ENCODE results near the gene CNTN3. TPM values are rescaled to one million over a fixed set of nuclear protein-coding genes. Genes with fewer than 3 reads are reported as not detected.

Gene CNTN3
- total RNA-seq, 2 donors from 2014 or later: 7.6 to 8.4 TPM

DNA sequence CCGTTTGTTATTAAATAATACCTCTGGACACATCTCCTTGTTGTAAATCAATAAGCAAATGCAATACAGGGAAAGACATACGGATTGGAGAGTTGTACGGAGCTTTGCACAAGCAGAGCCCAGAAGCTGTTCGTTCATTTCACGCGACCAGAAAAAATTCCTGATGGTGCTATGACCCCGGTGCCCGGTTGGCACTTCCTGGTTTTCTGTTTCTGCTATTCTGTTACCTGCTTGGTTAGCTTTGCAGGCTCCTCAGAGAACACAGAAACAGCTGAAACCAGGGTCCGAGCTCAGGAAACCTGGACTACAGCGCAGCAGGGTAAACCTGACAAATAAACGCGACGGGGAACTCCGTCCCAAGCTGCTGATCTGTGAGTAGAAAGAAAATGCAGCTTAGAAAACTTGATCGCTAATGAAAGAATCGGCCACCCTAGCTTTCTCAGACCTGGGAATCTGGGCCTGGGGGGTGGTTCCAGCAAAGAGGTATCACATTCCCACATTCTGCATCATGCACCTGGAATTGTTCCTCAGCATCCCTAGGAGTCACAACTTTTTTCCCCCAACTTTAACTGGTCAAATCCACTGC is 845 bp downstream of the CNTN3 start:
- ATAC-seq: peak; percentile 62
- intact Hi-C loops (cut with DNase I, micrococcal nuclease): no loop called here

DNA sequence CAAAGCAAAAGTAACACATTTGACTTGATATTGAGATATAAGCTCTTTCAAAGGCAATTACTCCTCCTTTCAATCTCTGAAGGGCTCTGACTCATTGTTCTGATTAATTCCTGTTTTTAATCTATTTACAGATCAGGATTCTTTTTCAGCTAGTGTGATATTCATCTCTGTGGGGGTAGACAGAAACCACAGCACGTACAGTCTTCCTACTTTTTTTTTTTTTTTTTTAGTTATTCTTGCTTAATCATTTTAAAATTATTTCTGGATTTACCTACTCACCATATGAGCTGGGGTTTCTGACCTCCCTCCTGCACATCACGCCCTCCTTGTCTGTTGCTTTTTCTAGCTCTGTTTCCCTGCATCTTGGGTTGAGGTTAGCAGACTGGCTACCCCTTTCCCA is 1.4 kb downstream of the CNTN3 start:
- intact Hi-C loops (cut with DNase I, micrococcal nuclease): no loop called here
- ATAC-seq (no peak), DNase-seq (no peak)

More for the DNA sequence above, 845 bp downstream of the CNTN3 start:
- peak; percentile 37 to 48 for DNase-seq

DNA sequence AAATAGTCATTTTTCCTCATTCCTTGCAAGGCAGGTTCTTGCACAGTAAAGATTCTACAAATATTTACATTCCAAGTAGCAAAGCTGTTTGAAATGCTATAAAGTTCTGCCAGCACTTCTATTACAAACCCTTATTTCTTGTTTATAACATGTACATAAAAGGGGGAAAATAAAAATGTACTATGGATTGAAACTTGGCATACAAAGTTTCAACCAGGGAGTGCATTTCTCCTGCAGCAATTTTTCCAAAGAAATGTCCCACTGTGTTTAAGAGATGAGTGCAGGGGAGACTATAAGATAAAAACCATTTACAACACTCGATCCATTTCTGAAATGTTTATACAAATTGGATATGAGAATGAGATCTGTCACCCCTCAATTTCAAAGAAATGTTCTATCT is 3.3 kb downstream of the CNTN3 start:
- DNase-seq (no peak), ATAC-seq (no peak)
- intact Hi-C loops (cut with DNase I, micrococcal nuclease): no loop called here

DNA sequence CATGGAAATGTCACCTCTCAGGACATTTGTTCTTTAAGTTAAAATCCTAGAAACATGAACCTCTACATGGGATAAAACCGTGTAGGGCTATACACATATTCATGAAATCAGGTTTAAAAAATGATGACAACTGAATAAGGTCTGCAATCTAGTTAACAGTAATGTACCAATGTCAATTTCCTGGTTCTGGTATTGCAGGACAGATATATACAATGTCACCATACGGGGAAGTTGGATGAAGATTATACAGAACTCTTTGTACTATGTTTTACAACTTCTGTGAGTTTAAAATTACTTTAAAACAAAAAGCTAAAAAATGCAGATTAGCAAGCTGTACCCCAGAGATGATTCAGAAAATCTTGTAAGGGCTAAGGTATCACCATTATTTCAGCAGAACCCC is 6.7 kb downstream of the CNTN3 start:
- DNase-seq (no peak), ATAC-seq (peak; percentile 84)
- intact Hi-C loops (cut with DNase I, micrococcal nuclease): no loop called here

DNA sequence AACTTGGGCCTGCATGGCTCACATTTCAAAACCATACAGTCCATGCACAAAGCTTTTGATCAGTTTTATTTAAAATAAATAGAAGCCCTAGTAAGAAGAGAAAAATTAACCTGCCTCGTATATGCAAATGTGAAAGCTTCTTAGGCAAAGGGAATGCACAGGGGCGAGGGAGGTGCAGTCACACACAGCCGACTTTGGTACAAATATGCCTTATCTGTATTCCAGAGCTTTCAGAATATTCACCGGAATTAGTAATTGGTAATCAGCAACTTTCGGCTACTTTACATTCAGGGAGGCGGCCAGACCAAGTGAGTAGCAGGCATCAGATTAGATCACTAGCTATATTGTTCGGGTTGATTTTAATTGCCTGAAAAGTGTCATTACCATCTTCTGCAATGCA is 7.5 kb downstream of the CNTN3 start:
- intact Hi-C loops (cut with DNase I, micrococcal nuclease): no loop called here
- no peak for ATAC-seq

GRCh38 chr3:74605437-74605836 is 9.0 kb downstream of the CNTN3 start:
- ATAC-seq (no peak), DNase-seq (no peak)
- intact Hi-C loops (cut with DNase I, micrococcal nuclease): no loop called here

More for the DNA sequence above, 7.5 kb downstream of the CNTN3 start:
- DNase-seq: no peak

- intact Hi-C loops (cut with DNase I, micrococcal nuclease): no loop called here
- ATAC-seq (no peak), DNase-seq (no peak)
These were observed 11.2 kb downstream of the CNTN3 start for GRCh38 chr3:74603292-74603691.

- no peak for DNase-seq
- peak; percentile 96 for ATAC-seq
- intact Hi-C loops (cut with DNase I, micrococcal nuclease): no loop called here
These were observed 12.0 kb downstream of the CNTN3 start for GRCh38 chr3:74602471-74602870.

GRCh38 chr3:74601793-74602192 is 12.7 kb downstream of the CNTN3 start:
- ATAC-seq: peak; percentile 59
- intact Hi-C loops (cut with DNase I, micrococcal nuclease): no loop called here

GRCh38 chr3:74599564-74599963 is 14.9 kb downstream of the CNTN3 start:
- intact Hi-C loops (cut with DNase I, micrococcal nuclease): no loop called here
- DNase-seq (no peak), ATAC-seq (no peak)

More at GRCh38 chr3:74601793-74602192, 12.7 kb downstream of the CNTN3 start:
- DNase-seq: no peak

- intact Hi-C loops (cut with DNase I, micrococcal nuclease): no loop called here
- ATAC-seq (no peak), DNase-seq (no peak)
These were observed 21.3 kb downstream of the CNTN3 start for GRCh38 chr3:74593152-74593551.

DNA sequence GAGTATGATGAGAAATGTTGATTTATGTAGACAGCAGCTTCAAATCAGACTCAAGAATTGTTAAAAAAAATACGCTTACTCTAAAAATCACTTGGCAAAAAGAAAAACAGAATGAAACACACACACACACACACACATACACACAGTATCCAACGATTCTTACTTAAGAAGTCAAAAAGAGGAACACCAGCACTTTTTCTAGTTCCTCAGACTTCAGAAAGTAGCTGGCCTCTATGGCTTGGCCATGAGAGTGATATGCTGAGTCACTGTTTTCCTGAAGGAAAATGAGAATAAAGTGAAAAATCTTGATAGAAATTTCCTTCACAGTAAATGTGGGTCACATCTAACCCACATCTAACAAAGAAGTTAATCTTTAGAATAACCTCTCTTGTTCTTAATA is 22.1 kb downstream of the CNTN3 start:
- intact Hi-C loops (cut with DNase I, micrococcal nuclease): no loop called here
- ATAC-seq: no peak

GRCh38 chr3:74591946-74592345 is 22.5 kb downstream of the CNTN3 start:
- DNase-seq: no peak
- intact Hi-C loops (cut with DNase I, micrococcal nuclease): no loop called here
- ATAC-seq: no peak

More for the DNA sequence above, 22.1 kb downstream of the CNTN3 start:
- DNase-seq: no peak

- ATAC-seq (no peak), DNase-seq (no peak)
- intact Hi-C loops (cut with DNase I, micrococcal nuclease): no loop called here
These were observed 23.1 kb downstream of the CNTN3 start for GRCh38 chr3:74591342-74591741.

GRCh38 chr3:74590620-74591262 is 23.7 kb downstream of the CNTN3 start:
- ATAC-seq (no peak), DNase-seq (no peak)
- intact Hi-C loops (cut with DNase I, micrococcal nuclease): no loop called here

DNA sequence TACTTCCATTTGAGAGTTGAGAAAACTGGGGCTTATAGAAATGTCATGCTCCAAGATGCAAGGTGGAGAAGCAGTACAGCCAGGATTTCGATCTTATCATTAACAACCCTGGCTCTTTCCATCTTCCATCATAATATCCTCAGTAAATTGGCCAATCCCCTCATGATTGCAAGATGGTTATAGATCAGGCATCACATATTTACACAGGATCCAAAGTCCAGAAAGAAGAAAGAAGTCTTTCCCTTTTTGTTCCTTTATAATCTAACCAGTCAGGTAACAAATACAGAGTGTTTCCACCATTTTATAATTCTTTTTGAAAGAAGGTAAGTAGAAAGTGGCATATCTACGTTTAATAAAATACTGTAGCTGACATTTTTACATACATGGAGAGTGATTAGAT is 29.7 kb downstream of the CNTN3 start:
- intact Hi-C loops (cut with DNase I, micrococcal nuclease): no loop called here
- ATAC-seq (peak; percentile 55), DNase-seq (no peak)

- peak; percentile 42 for ATAC-seq
- DNase-seq: no peak
- intact Hi-C loops (cut with DNase I, micrococcal nuclease): no loop called here
These were observed 31.5 kb downstream of the CNTN3 start for GRCh38 chr3:74582982-74583381.

- DNase-seq: no peak
These were observed 38.6 kb downstream of the CNTN3 start for GRCh38 chr3:74575857-74576256.

GRCh38 chr3:74571118-74571517 is 43.3 kb downstream of the CNTN3 start:
- no peak for ATAC-seq
- intact Hi-C loops (cut with DNase I, micrococcal nuclease): no loop called here

More at GRCh38 chr3:74575857-74576256, 38.6 kb downstream of the CNTN3 start:
- intact Hi-C loops (cut with DNase I, micrococcal nuclease): no loop called here
- ATAC-seq: no peak

More at GRCh38 chr3:74571118-74571517, 43.3 kb downstream of the CNTN3 start:
- DNase-seq: no peak

Measured in left colon (tissue), 2 donors.